ENCODE data around the gene SFTPD. TPM values are rescaled to one million over a fixed set of nuclear protein-coding genes. Genes with fewer than 3 reads are reported as not detected.

Gene SFTPD
- total RNA-seq, 1 experiment from 2014 or later, result 0.24 TPM

GRCh38 chr10:79943871-79944270 is 5.0 kb downstream of the SFTPD start:
- DNase-seq, result no peak
- H2BK20ac ChIP-seq (ENCODE audit: low read depth, low read length, poor library complexity, severe bottlenecking), result no peak overlapping the region
- Mint-ChIP-seq H3K4me1 (peaks cover 3 to 4% of the 10 kb centered on the region in 2 experiments; a peak in 3 of 4 replicates), H3K27ac (no peak overlapping the region), H3K36me3 (ENCODE audit: insufficient read depth in 1 of 3, low read depth in 3 of 3) (no peaks in the 10 kb centered on the region), H3K27me3 (ENCODE audit: low read depth) (peaks cover 26% of the 10 kb centered on the region), H3K9me3 (no peaks in the 10 kb centered on the region; a peak in 1 of 5 replicates), H3K4me3 (no peak overlapping the region)
- H2BK120ac ChIP-seq (ENCODE audit: low read depth, low read length, poor library complexity, severe bottlenecking), result no peak overlapping the region
- H3K9ac ChIP-seq (ENCODE audit: extremely low read depth, insufficient read length, low read length), result no peak overlapping the region
- no peak overlapping the region for H2BK12ac ChIP-seq (ENCODE audit: insufficient read length, low read depth, low read length)
- no peak overlapping the region for H3T11ph ChIP-seq (ENCODE audit: low read length)
- no peak overlapping the region for H4K91ac ChIP-seq (ENCODE audit: insufficient read length, low read depth, low read length)
- TF ChIP-seq CTCF (conservative IDR thresholded peaks at IDR 0.05), result no peak
- no peak overlapping the region for H4K5ac ChIP-seq (ENCODE audit: insufficient read length, low read depth, low read length)
- H2AK5ac ChIP-seq (ENCODE audit: insufficient read length, low read length), result no peak overlapping the region
- no peaks in the 10 kb centered on the region for H3K79me1 ChIP-seq (ENCODE audit: insufficient read depth, low read depth, low read length, poor library complexity, severe bottlenecking)
- H3K79me2 ChIP-seq (ENCODE audit: insufficient read depth, low read length), result no peaks in the 10 kb centered on the region
- H3K56ac ChIP-seq (ENCODE audit: insufficient read length, low read depth, low read length), result no peak overlapping the region
- H3K14ac ChIP-seq (ENCODE audit: insufficient read depth, low read length), result no peak overlapping the region
- no peak overlapping the region for H2BK5ac ChIP-seq (ENCODE audit: insufficient read length, low read length)
- no peak overlapping the region for H2BK15ac ChIP-seq (ENCODE audit: low read depth, low read length)
- H3K9me3 ChIP-seq (ENCODE audit: control insufficient read depth, low read depth, low read length), result no peaks in the 10 kb centered on the region
- H3K18ac ChIP-seq (ENCODE audit: insufficient read length, low read depth, low read length), result no peak overlapping the region
- H3K27ac ChIP-seq (ENCODE audit: insufficient read length, low read depth, low read length), result no peak overlapping the region
- H3K4me1 ChIP-seq (ENCODE audit: insufficient read depth, low read length), result no peaks in the 10 kb centered on the region
- H4K8ac ChIP-seq (replicated peaks; ENCODE audit: insufficient read length, low read depth, low read length), result no peak overlapping the region
- H2AFZ ChIP-seq (ENCODE audit: low read length), result no peak overlapping the region
- WGBS (ENCODE audit: extremely low coverage, insufficient read length, low lambda C conversion rate), result no CpG with 5 or more reads among the region's 2 CpGs
- H4K20me1 ChIP-seq (ENCODE audit: control insufficient read depth, insufficient read depth, insufficient read length), result no peaks in the 10 kb centered on the region
- H3K27me3 ChIP-seq (ENCODE audit: insufficient read depth, low read length), result no peaks in the 10 kb centered on the region
- no peak overlapping the region for H3K4me2 ChIP-seq (ENCODE audit: insufficient read depth, insufficient read length, low read length)
- H3K23ac ChIP-seq (ENCODE audit: insufficient read length, low read depth, low read length), result no peak overlapping the region
- H3K23me2 ChIP-seq (ENCODE audit: insufficient read length, low read depth, low read length, poor library complexity, severe bottlenecking), result no peaks in the 10 kb centered on the region
- H3K4ac ChIP-seq (ENCODE audit: low read depth, low read length), result no peak overlapping the region
